Neural cell (in vitro differentiated cells): ENCODE data around the gene MCMBP. TPM values are rescaled to one million over a fixed set of nuclear protein-coding genes. Genes with fewer than 3 reads are reported as not detected.
A peak's percentile ranks its signal among the peaks of the same experiment; 100 is the strongest.
"Not testable (repeated sequence)": the region's sequence is repeated elsewhere in the genome, so short reads cannot be mapped to it uniquely, and the experiment has no call there.

ENCODE experiments used
- H2AFZ ChIP-seq: fragments of 200-600, 300-800 bp; sonication (generic), shearing (Covaris generic); 2 replicates; pipeline ENCODE4 v1.6.0; 2014; ENCODE audit warnings: low read depth, mild to moderate bottlenecking, antibody characterized with exemption, low read length, moderate library complexity
- H3F3A ChIP-seq: fragments of 200-600 bp; shearing (Covaris generic); 2 replicates; pipeline ENCODE4 v1.6.1; 2016; ENCODE audit warnings: mild to moderate bottlenecking, moderate library complexity, mixed read lengths, antibody characterized with exemption, low read length; ENCODE audit not compliant: insufficient read depth, poor library complexity, severe bottlenecking
- H3K27ac ChIP-seq: fragments of 200-600, 300-800 bp; sonication (generic), shearing (Covaris generic); 2 replicates; pipeline ENCODE4 v1.5.1; 2014; ENCODE audit warnings: mild to moderate bottlenecking, low read length, moderate library complexity
- H3K27me3 ChIP-seq: fragments of 300-800, 200-600 bp; sonication (generic), shearing (Covaris generic); 2 replicates; pipeline ENCODE4 v1.6.0; 2014; ENCODE audit warnings: mild to moderate bottlenecking, low read depth, low read length, moderate library complexity; ENCODE audit not compliant: insufficient read depth
- H3K36me3 ChIP-seq: fragments of 300-800, 200-600 bp; sonication (generic), shearing (Covaris generic); 2 replicates; pipeline ENCODE4 v1.5.1; 2014; ENCODE audit warnings: mild to moderate bottlenecking, antibody characterized with exemption, low read length, moderate library complexity; ENCODE audit not compliant: insufficient read depth
- H3K4me2 ChIP-seq: fragments of 300-800, 200-600 bp; sonication (generic), shearing (Covaris generic); 2 replicates; pipeline ENCODE4 v1.6.0; 2014; ENCODE audit warnings: mild to moderate bottlenecking, low read length
- H3K4me3 ChIP-seq: fragments of 300-800, 200-600 bp; sonication (generic), shearing (Covaris generic); 2 replicates; pipeline ENCODE4 v1.5.1; 2014; ENCODE audit warnings: mild to moderate bottlenecking, low read length, moderate library complexity
- H3K79me2 ChIP-seq: fragments of 200-600 bp; shearing (Covaris generic); replicated peaks from 2 replicates; pipeline ENCODE4 v1.6.0; 2014; ENCODE audit warnings: mild to moderate bottlenecking, low read length, moderate library complexity; ENCODE audit not compliant: insufficient read depth
- H3K9ac ChIP-seq: fragments of 300-800, 200-600 bp; sonication (generic), shearing (Covaris generic); 2 replicates; pipeline ENCODE4 v1.6.1; 2016; ENCODE audit warnings: mild to moderate bottlenecking, low read length, mixed read lengths
- H3K9me2 ChIP-seq: fragments of 200-600 bp; shearing (Covaris generic); 2 replicates; pipeline ENCODE4 v1.6.1; 2016; ENCODE audit warnings: mild to moderate bottlenecking, low read length, mixed read lengths; ENCODE audit not compliant: insufficient read depth
- H3K9me3 ChIP-seq: fragments of 200-600, 300-800 bp; sonication (generic), shearing (Covaris generic); 2 replicates; pipeline ENCODE4 v1.6.1; 2016; ENCODE audit warnings: mild to moderate bottlenecking, mixed run types, low read length, moderate library complexity, mixed read lengths
- H4K20me1 ChIP-seq: fragments of 200-600 bp; shearing (Covaris generic); 2 replicates; pipeline ENCODE4 v1.6.1; 2016; ENCODE audit warnings: mild to moderate bottlenecking, mixed run types; ENCODE audit not compliant: insufficient read depth
- EP300 ChIP-seq: fragments of 450-650 bp; conservative IDR thresholded peaks from 2 replicates; pipeline ENCODE4 v1.6.1; 2014; ENCODE audit warnings: antibody characterized with exemption, mild to moderate bottlenecking, moderate library complexity; ENCODE audit not compliant: poor library complexity, severe bottlenecking
- EZH2 ChIP-seq: fragments of 200-600, 300-800 bp; shearing (Covaris generic), sonication (generic); IDR thresholded peaks from 2 replicates; pipeline ENCODE4 v1.6.1; 2014; ENCODE audit warnings: antibody characterized with exemption, low read length, borderline replicate concordance, mild to moderate bottlenecking; ENCODE audit not compliant: insufficient read depth, poor library complexity, severe bottlenecking
- MXI1 ChIP-seq: fragments of 450-650 bp; conservative IDR thresholded peaks from 2 replicates; pipeline ENCODE4 v1.6.1; 2014; ENCODE audit warnings: antibody characterized with exemption, mild to moderate bottlenecking; ENCODE audit not compliant: poor library complexity, severe bottlenecking
- POLR2AphosphoS5 ChIP-seq: IDR thresholded peaks from 2 replicates; pipeline ENCODE4 v1.6.1; 2012
- RAD21 ChIP-seq: fragments of 450-650 bp; conservative IDR thresholded peaks from 2 replicates; pipeline ENCODE4 v1.6.1; 2014; ENCODE audit warnings: antibody characterized with exemption, mild to moderate bottlenecking, moderate library complexity
- REST ChIP-seq: IDR thresholded peaks from 2 replicates; pipeline ENCODE4 v1.6.1; 2012; ENCODE audit warnings: borderline replicate concordance
- SMC3 ChIP-seq: fragments of 450-650 bp; conservative IDR thresholded peaks from 2 replicates; pipeline ENCODE4 v1.6.1; 2014; ENCODE audit warnings: antibody characterized with exemption, mild to moderate bottlenecking, moderate library complexity; ENCODE audit not compliant: poor library complexity
- TAF1 ChIP-seq: IDR thresholded peaks from 2 replicates; pipeline ENCODE4 v1.6.1; 2012; ENCODE audit warnings: low read depth
- polyA plus RNA-seq: library from polyadenylated mRNA; depleted of rRNA; stranded (reverse); fragments of >200 nt; gene quantifications from 2 replicates; pipeline ENCODE4 v1.2.3, GENCODE V29; 2014

Gene MCMBP
- polyA plus RNA-seq, 1 donor from 2014 or later = 58.0 TPM

GRCh38 chr10:119892188-119893065 is 19.8 kb upstream of the MCMBP start, which contains the start of gene SEC23IP:
Gene SEC23IP, plus strand, starts transcription at chr10:119892730. Its CDS starts 53 bp downstream, at chr10:119892783.
- Histone ChIP-seq H3K9ac (peak within 1 kb of the TSS; percentile 90), H3K27me3 (no peaks in the 10 kb centered on the region), H3K36me3 (no peaks in the 10 kb centered on the region), H3F3A (no peaks in the 10 kb centered on the region), H3K9me3 (no peaks in the 10 kb centered on the region), H2AFZ (peak within 1 kb of the TSS; percentile 56), H3K4me2 (peak within 1 kb of the TSS; percentile 79), H3K4me3 (peak within 1 kb of the TSS; percentile 82), H3K79me2 (peaks cover 26% of the 10 kb centered on the region), H4K20me1 (no peaks in the 10 kb centered on the region), H3K9me2 (no peaks in the 10 kb centered on the region), H3K27ac (peak within 1 kb of the TSS; percentile 69)
- TF ChIP-seq RAD21 = peak; percentile 35
- no peak for TF ChIP-seq TAF1
- TF ChIP-seq SMC3 = peak; percentile 49
- peak; percentile 86 for TF ChIP-seq POLR2AphosphoS5
- no peak for TF ChIP-seq EZH2
- TF ChIP-seq REST = peak; percentile 35
- TF ChIP-seq MXI1 = peak; percentile 89
- peak; percentile 57 for TF ChIP-seq EP300

DNA sequence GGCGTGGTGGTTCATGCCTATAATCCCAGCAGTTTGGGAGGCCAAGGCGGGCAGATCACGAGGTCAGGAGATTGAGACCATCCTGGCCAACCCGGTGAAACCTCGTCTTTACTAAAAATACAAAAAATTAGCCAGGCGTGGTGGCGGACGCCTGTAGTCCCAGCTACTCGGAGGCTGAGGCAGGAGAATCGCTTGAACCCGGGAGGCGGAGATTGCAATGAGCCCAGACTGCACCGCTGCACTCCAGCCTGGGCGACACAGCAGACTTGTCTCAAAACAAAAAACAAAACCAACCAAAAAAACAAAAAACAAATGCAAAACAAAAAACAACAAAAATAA is 19.2 kb upstream of the MCMBP start:
- H3K9me3 ChIP-seq, H3K27me3 ChIP-seq, H4K20me1 ChIP-seq, H3K9me2 ChIP-seq, H3F3A ChIP-seq, H3K36me3 ChIP-seq: not testable (repeated sequence)
- H3K27ac ChIP-seq = peak overlapping the region; percentile 69
- peak overlapping the region; percentile 37 for H3K4me2 ChIP-seq
- H3K4me3 ChIP-seq = peak overlapping the region; percentile 82
- peak overlapping the region; percentile 90 for H3K9ac ChIP-seq
- H3K79me2 ChIP-seq = peaks cover 26% of the 10 kb centered on the region
- peak overlapping the region; percentile 56 for H2AFZ ChIP-seq

DNA sequence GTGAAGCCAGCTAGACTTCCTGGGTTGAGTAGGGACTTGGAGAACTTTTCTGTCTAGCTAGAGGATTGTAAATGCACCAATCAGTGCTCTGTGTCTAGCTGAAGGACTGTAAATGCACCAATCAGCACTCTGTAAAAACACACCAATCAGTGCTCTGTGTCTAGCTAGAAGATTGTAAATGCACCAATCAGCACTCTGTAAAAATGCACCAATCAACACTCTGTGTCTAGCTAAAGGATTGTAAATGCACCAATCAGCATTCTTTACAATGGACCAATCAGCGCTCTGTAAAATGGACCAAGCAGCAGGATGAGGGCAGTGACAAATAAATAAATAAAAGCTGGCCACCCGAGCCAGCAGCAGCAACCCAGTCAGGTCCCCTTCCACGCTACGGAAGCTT is 17.7 kb upstream of the MCMBP start:
- not testable (repeated sequence) for H3K36me3 ChIP-seq, H3K27me3 ChIP-seq

DNA sequence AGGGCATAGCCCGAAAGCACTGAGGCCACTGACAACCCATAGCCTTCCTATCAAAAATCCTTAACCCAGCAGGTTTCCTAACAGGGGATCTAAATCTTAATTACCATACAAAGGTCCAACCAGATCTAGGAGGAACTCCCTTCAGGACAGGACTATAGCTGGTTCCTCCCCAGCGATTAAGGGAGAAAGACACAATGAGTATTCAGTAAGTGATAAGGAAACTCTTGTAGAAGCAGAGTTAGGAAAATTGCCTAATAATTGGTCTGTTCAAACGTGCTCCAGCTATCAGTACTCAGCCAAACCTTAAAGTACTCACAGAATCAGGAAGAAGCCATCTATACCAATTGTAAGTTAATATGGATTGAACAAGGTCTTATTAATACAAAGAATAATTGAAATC is 16.6 kb upstream of the MCMBP start:
- H3K36me3 ChIP-seq, H3K27ac ChIP-seq, H3K4me2 ChIP-seq, H3K27me3 ChIP-seq, H4K20me1 ChIP-seq, H3K9me3 ChIP-seq, H3K9me2 ChIP-seq, H3K4me3 ChIP-seq, H3F3A ChIP-seq, H3K9ac ChIP-seq, H2AFZ ChIP-seq: not testable (repeated sequence)
- H3K79me2 ChIP-seq = peaks cover 15% of the 10 kb centered on the region

More for the DNA sequence above, 17.7 kb upstream of the MCMBP start:
- H3F3A ChIP-seq, H4K20me1 ChIP-seq, H3K4me3 ChIP-seq, H3K27ac ChIP-seq, H2AFZ ChIP-seq, H3K9me2 ChIP-seq, H3K9me3 ChIP-seq, H3K4me2 ChIP-seq, H3K9ac ChIP-seq: not testable (repeated sequence)
- peaks cover 24% of the 10 kb centered on the region for H3K79me2 ChIP-seq

DNA sequence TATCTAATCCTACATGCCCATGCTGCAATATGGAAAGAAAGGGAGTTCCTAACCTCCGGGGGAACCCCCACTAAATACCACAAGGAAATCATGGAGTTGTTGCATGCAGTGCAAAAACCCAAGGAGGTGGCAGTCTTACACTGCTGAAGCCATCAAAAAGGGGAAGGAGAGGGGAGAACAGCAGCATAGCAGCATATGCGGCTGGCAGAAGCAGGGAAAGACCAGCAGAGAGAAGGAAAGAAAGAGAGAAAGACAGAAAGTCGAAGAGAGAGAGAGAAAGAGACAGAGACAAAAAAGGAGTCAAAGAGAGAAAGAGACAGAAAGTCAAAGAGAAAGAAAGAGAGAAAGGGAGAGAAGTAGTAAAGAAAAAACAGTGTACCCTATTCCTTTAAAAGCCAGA is 16.1 kb upstream of the MCMBP start:
- H3K27me3 ChIP-seq, H3K4me2 ChIP-seq, H3K4me3 ChIP-seq, H2AFZ ChIP-seq, H3K9me2 ChIP-seq, H4K20me1 ChIP-seq, H3F3A ChIP-seq, H3K9me3 ChIP-seq, H3K27ac ChIP-seq, H3K36me3 ChIP-seq, H3K9ac ChIP-seq: not testable (repeated sequence)
- H3K79me2 ChIP-seq = peaks cover 10% of the 10 kb centered on the region
